COLO668 (cell line): ENCODE measurements around the gene SPTLC2.

Source experiments
- DNase-seq: peaks from one replicate; lab custom pipeline; 2025; ENCODE audit not compliant: unreplicated experiment; lab: John Stamatoyannopoulos, UW

SPTLC2 gene

DNA sequence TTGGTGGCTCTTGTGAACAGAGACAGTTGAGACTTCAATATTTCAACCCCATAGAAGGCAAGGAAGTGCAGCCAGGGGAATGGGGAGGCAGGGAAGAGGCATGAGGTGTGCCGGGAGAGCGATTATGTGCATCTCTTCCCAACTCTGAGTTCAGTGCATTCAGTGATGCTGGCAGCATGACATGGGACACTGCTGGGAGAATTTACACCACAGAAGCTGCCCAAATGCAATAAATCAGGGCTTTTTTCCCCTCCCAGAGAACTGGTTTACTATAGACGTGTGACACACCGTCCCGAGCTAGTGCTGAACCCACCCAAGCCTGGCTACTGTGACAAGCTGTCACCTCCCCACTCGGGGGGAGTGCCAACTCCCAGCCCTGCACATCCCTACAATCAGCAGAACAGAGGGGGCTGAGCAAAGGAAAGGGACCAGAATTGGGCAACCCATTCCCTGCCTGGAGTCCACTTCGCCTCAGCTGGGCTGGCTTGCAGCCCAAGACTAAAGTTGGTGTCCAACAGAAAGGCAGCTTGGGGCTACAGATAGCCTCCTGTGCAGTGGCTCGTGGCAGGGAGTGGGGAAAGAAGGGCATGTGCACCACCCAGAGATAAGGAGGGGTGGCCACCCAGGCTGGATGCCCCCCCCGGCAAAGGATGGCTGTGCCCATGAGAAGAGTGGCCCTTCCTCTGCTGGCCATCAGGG lies 141.8 kb downstream of the SPTLC2 start:
- DNase-seq: no peak

DNA sequence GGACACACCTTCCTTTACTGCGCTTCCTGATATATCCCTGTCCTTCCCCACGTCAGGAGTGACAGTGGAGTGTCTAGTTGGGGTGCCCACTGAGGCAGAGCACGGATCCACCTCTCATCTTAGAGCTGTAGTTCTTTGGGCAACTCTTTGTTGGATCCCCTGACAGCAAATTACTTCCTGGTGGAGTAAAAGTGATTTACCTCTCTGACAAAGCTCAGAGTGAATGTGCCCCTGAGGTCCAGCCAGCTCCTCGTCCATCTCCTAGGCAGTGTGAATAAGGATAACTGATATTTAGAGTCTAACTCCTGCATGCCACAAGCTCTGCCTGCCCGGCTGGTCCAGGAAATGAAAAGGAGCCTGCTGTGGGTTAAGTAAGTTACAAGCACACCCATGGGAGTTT lies 142.5 kb downstream of the SPTLC2 start:
- no peak for DNase-seq

DNA sequence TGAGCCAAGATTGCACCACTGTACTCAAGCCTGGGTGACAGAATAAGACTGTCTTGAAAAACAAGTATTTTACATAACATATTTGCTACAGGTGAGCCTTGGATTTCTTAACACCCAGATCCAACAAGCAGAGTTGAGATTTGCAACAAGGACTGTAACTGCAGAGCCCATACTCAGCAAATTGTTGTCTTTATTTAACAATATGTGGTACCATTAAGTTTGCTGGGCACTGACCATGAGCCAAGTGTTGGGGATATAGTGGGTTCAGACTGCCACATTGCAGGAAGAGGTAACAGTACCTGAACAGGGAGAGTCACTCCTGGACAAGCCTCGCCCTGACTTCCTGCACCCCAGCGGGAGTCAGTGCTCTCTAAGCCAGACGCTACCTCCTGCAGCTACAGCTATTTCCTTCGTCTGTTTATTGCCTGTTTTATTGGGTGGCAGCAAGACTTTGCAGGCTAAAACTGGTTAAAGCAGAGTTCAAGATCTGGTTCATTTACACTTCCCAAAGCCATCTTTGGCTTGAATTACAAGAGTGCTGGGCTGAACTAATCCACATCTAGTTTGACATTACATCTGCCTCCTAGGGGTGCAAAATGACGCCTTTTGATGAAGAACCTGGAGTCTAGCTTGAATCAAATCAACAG lies 146.1 kb downstream of the SPTLC2 start:
- no peak for DNase-seq

DNA sequence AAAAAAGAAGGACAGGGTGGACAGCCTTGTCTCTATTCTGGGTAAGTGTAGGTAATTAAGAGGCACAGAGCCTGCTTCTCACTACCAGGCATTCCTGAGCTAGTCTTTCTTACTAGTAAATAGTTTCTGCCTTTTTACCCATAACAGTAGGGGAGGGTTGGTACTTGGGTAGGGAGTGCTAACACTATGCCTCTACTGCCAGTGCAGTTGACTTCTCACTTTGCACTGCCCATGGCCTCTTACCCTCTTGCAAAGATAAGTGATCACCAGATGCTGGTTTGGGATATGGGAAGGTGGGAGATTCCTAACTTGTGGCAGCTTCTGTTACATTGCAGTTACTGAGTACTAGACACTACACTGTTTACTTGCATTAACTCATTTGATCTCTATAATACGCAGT lies 146.9 kb downstream of the SPTLC2 start:
- no peak for DNase-seq

DNA sequence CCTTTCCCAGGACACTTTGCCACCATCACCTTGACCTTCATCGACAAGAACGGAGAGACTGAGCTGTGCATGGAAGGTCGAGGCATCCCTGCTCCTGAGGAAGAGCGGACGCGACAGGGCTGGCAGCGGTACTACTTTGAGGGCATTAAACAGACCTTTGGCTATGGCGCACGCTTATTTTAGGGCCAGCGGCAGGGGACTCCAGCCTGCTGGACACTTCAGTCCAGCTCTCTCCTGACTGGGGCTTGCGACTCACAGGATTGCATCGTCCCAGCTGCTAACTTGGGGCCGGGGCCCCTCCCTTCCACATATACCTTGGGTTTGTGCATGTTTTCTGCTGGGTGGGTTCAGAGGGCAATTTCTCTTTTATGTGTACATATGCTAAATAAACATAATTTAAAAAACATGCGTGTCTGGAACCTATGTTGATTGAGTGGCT lies 147.4 kb downstream of the SPTLC2 start:
- no peak for DNase-seq

DNA sequence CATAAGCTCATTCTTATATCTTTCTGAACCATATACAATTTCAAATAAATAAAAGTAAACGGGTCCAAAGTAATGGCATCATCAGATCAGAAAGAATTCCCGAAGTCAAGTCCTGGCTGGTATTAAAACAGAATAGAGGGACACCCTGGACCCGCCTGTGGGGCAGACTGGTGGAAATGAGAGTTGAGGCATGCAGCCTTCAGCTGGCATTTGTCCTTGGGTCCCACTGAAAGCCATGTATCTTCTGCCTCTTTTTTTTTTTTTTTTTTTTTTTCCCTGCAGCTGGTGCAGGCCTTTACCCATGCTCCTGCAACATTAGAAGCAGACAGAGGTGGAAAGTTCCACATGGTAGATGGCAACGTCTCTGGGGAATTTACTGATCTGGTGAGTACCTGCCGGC lies 148.6 kb downstream of the SPTLC2 start:
- DNase-seq: no peak

DNA sequence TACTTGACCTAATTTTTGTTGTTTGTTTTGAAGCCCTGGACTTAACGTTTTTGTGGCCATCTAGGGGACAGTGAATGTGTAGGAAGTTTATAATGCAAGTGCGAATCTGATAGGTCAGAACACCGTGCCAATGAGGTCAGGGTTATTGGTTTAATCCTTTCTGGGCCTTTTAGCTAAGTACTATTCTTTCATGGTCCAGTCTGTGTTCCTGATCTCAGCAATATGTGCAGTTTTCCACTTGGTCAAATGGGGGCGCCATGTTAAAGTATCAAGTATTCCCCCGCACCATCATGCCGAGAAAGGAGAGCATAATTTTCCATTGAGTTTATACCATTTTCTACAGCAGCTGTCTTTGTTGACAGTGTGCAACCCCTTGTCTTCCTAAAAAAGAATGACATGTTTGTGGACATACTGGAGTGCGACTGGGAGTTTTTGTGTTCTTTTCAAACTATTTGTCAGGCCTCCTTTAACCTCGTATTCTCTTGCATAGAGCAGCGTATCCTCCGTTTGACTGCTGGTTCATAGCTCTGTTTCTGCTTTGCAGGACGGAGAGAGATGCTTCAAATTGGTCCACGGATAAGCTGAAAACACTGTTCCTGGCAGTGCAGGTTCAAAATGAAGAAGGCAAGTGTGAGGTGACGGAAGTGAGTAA lies 157.2 kb downstream of the SPTLC2 start:
- DNase-seq: peak; percentile 76

DNA sequence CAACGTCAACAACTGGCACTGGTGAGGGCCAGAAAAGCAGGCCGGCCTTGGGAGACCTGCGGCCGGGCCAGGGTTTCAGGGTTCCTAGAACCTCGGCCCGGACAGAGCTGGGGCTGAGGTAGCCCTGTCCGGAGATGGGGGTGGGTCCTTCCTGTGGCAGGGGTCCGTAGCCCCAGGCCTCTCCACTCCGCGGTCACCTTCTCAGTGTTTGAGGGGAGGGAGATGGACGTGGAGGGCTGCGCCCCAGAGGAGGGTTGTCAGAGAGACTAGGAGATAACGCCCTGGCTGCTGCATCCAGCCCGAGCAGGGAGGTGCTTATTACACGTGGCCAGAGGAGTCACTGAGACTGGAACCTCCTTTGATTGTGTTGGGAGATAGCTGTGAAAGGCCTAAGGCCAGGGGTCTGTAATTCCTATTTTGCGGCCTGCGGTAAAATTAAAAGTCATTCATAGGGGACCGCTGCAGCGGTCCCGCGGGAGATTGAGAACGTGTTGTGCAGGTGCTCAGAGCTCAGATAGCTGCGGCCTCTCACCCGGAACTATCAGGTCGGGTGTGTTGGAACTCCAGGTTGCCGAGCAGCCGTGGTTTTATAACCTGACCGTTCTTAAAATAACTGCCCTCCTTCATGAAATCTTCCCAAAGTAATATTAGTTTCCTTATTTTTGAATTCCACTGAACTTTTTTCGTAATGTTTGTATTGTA lies 158.0 kb downstream of the SPTLC2 start:
- peak; percentile 67 for DNase-seq

DNA sequence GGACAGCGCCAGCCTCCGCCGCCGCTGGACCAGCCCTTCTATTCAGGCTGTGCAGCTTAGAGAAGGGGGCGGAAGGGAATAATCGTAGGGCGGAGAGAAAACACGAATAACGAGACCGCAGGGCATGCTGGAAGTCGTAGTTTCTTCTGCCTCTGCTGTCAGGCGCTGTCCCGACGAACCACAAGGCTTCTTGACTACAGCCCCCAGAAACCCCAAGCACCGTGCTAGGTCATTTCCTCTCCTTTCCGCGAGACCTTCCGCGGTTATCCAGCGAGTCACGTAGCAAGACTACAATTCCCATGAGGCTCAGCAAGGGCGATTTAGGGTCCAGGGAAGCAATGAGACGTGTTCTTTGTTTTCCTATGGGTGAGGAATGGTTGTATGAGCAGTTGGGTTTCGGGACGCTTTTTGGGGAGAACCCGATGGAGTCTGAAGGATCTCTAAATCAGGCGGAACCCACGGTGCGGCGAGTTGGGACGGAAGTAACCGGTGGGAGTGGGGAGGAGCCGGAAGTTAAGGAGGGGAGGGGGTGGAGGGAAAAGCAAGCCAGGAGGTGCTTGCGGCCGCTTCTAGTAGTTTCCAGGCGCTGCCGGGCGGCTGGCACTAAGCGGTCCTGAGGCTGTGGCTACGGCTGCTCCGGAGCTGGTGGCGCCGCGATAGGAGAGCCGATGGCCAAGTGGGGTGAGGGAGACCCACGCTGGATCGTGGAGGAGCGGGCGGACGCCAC lies 158.8 kb downstream of the SPTLC2 start, which contains the start of the genes AHSA1 and VIPAS39:
Gene AHSA1, plus strand, starts transcription at position 572 of the 727 bp plus-strand sequence. Its CDS starts 97 bp downstream, at position 669.
Gene VIPAS39, minus strand, starts transcription at position 80 of the 727 bp plus-strand sequence. CDS start 3,499 bp downstream, outside the sequence.
- peak; percentile 98 for DNase-seq

DNA sequence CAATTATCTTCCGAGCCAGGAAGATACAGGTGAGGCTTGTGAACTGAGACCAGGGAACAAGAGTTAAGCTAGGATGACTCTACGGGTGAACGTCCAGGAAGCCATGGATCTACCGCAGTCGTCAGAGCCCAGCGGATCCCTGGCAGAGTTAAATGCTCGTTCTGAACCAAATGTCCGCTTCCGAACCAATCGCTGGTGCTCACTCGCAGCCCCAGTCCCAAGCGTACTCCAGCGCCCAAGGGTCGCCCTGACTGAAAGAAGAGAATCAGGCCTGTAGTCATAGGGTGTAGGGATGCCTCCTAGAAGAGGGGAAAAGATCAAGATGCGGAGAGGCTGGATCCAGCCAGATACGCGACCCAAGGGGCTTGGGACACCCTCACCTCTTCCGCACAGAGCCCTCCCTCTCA lies 159.3 kb downstream of the SPTLC2 start:
- no peak for DNase-seq
